ENCODE data around the gene FARS2. TPM values are rescaled to one million over a fixed set of nuclear protein-coding genes. Genes with fewer than 3 reads are reported as not detected.

The FARS2 gene
- total RNA-seq, 1 donor from 2014 or later, result 25.4 TPM

- no peak for DNase-seq
Measured at GRCh38 chr6:5287205-5287965, 26.1 kb downstream of the FARS2 start.

- no peak for DNase-seq
Measured at GRCh38 chr6:5287966-5288297, 26.6 kb downstream of the FARS2 start.

- DNase-seq, result no peak
Measured at GRCh38 chr6:5290097-5290496, 28.8 kb downstream of the FARS2 start.

GRCh38 chr6:5290500-5290899 is 29.2 kb downstream of the FARS2 start:
- no peak for DNase-seq

- no peak for DNase-seq
Measured at GRCh38 chr6:5292154-5292553, 30.8 kb downstream of the FARS2 start.

- no peak for DNase-seq
Measured at GRCh38 chr6:5293692-5294091, 32.4 kb downstream of the FARS2 start.

GRCh38 chr6:5294392-5295211 is 33.3 kb downstream of the FARS2 start:
- DNase-seq, result no peak

- no peak for DNase-seq
Measured at GRCh38 chr6:5295623-5296022, 34.3 kb downstream of the FARS2 start.

- DNase-seq, result no peak
Measured at GRCh38 chr6:5300206-5300764, 39.0 kb downstream of the FARS2 start.

- DNase-seq, result no peak
Measured at GRCh38 chr6:5302220-5302946, 41.1 kb downstream of the FARS2 start.

GRCh38 chr6:5302995-5303622 is 41.8 kb downstream of the FARS2 start:
- no peak for DNase-seq

GRCh38 chr6:5303682-5304081 is 42.4 kb downstream of the FARS2 start:
- DNase-seq, result no peak

- no peak for DNase-seq
Measured at GRCh38 chr6:5305968-5306626, 44.8 kb downstream of the FARS2 start.

- DNase-seq, result no peak
Measured at GRCh38 chr6:5307058-5307457, 45.7 kb downstream of the FARS2 start.

- no peak for DNase-seq
Measured at GRCh38 chr6:5308066-5308465, 46.8 kb downstream of the FARS2 start.

- DNase-seq, result no peak
Measured at GRCh38 chr6:5314191-5314865, 53.0 kb downstream of the FARS2 start.

GRCh38 chr6:5315881-5316280 is 54.6 kb downstream of the FARS2 start:
- peak; percentile 26 for DNase-seq

- no peak for DNase-seq
Measured at GRCh38 chr6:5316951-5317350, 55.6 kb downstream of the FARS2 start.

- no peak for DNase-seq
Measured at GRCh38 chr6:5318617-5319272, 57.4 kb downstream of the FARS2 start.

GRCh38 chr6:5323979-5324378 is 62.7 kb downstream of the FARS2 start:
- DNase-seq, result no peak

GRCh38 chr6:5325173-5325572 is 63.9 kb downstream of the FARS2 start:
- no peak for DNase-seq
